Naive thymus-derived CD8-positive, alpha-beta T cell (primary cell): ENCODE measurements around the gene PRKG1. TPM values are rescaled to one million over a fixed set of nuclear protein-coding genes. Genes with fewer than 3 reads are reported as not detected.

Source experiments
- ATAC-seq, 2 donors: fragments of 150-1000 bp; cut with Tn5 transposase in 1 of 2; sonication (Bioruptor Pico), chemical (Tn5 transposase) in 1 of 2; 1 replicate in 1 of 2; 2 replicates in 1 of 2; pipeline ENCODE4 v1.10.0; 2021; ENCODE audit warnings: mild to moderate bottlenecking in 2 of 2, moderate library complexity in 2 of 2
- POLR2A ChIA-PET: fragments of 350-600 bp; sonication (Branson Sonifier 250); formaldehyde crosslinking; loops from one replicate; lab custom pipeline; 2021; ENCODE audit warnings: antibody characterized with exemption; lab: Charles Lee
- DNase-seq, 10 donors: peaks; one replicate each; pipeline versions ENCODE4 v3.0.0 to v3.0.0-alpha.2; 2020 to 2022
- H3K27ac Mint-ChIP-seq, 10 donors: one replicate each; pipeline ENCODE4 v1.8.0; 2020 to 2022; ENCODE audit warnings: mild to moderate bottlenecking in 10 of 10, mixed read lengths in 10 of 10, moderate library complexity in 4 of 10, inconsistent platforms in 1 of 10
- H3K27me3 Mint-ChIP-seq, 5 donors: one replicate each; pipeline ENCODE4 v1.8.0; 2021 to 2022; ENCODE audit warnings: mixed read lengths in 5 of 5
- H3K36me3 Mint-ChIP-seq, 3 donors: one replicate each; pipeline ENCODE4 v1.8.0; 2020 to 2022; ENCODE audit warnings: mixed read lengths in 3 of 3, mild to moderate bottlenecking in 2 of 3, inconsistent platforms in 1 of 3
- H3K4me1 Mint-ChIP-seq, 4 donors: one replicate each; pipeline ENCODE4 v1.8.0; 2021 to 2022; ENCODE audit warnings: mixed read lengths in 4 of 4
- H3K4me3 Mint-ChIP-seq, 10 donors: one replicate each; pipeline ENCODE4 v1.8.0; 2020 to 2022; ENCODE audit warnings: mild to moderate bottlenecking in 10 of 10, mixed read lengths in 10 of 10, moderate library complexity in 6 of 10, inconsistent platforms in 1 of 10
- H3K9me3 Mint-ChIP-seq, 9 donors: one replicate each; pipeline ENCODE4 v1.8.0; 2020 to 2022; ENCODE audit warnings: mixed read lengths in 9 of 9, mild to moderate bottlenecking in 3 of 9, inconsistent platforms in 1 of 9, moderate library complexity in 1 of 9
- polyA plus RNA-seq, 3 donors: library from polyadenylated mRNA; unstranded; fragments of 300-500 nt; fragmentation: Illumina TruSeq; gene quantifications; one replicate each; pipeline ENCODE4 v1.2.3, GENCODE V29; 2021
- total RNA-seq, 8 experiments: library from RNA in 2 of 8; stranded (reverse) in 2 of 8; gene quantifications; one replicate each; pipeline ENCODE4 v1.2.3 and lab custom pipeline; 2021 to 2026

PRKG1 gene
- not detected for total RNA-seq
- not detected for polyA plus RNA-seq
- 0 to 0.34 (median 0) reads per million in 6 experiments for total RNA-seq (lab: John Stamatoyannopoulos, UW)

DNA sequence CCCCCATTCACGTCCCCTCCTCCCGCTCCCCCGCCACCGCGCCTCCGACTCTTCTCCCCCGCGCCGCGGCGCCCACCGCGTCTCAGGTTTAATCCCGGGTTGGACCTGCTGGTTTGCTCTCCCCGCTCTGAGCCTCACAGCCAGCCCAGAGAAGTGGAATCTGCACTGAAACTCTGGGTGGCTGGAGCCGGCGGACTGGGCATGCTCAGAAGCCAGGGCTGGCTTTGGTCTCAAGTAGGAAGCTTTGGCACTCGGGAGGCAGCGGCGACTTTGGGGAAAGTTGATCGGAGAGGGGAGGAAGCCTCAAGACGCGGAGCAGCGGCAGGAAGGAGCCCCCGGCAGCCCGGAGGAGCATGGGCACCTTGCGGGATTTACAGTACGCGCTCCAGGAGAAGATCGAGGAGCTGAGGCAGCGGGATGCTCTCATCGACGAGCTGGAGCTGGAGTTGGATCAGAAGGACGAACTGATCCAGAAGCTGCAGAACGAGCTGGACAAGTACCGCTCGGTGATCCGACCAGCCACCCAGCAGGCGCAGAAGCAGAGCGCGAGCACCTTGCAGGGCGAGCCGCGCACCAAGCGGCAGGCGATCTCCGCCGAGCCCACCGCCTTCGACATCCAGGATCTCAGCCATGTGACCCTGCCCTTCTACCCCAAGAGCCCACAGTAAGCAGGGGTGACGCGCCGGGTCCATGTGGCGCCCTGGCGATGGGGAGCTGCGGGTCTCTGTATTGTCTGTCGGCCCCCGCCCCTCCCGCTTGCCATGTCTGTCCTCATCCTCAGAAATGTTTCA lies at the start of gene PRKG1:
Gene PRKG1 (plus strand): TSS at position 250 of the 791 bp plus-strand sequence.
- H3K4me1 Mint-ChIP-seq, result peaks cover 6 to 19% (median 14%) of the 10 kb centered on the region in 4 donors
- H3K27me3 Mint-ChIP-seq, result peaks cover 23 to 68% (median 43%) of the 10 kb centered on the region in 5 donors
- H3K4me3 Mint-ChIP-seq, result peak within 1 kb of the TSS; percentile 31 to 77 (median 67)
- peaks cover 0 to 6% (median 0%) of the 10 kb centered on the region in 9 donors for H3K9me3 Mint-ChIP-seq
- DNase-seq, result no peak
- peaks cover 0 to 1% (median 0%) of the 10 kb centered on the region in 3 donors for H3K36me3 Mint-ChIP-seq
- H3K27ac Mint-ChIP-seq, result peak within 1 kb of the TSS in 2 of 10 donors; percentile 10 to 69
- no peak for ATAC-seq
- POLR2A ChIA-PET, result no interaction called here

DNA sequence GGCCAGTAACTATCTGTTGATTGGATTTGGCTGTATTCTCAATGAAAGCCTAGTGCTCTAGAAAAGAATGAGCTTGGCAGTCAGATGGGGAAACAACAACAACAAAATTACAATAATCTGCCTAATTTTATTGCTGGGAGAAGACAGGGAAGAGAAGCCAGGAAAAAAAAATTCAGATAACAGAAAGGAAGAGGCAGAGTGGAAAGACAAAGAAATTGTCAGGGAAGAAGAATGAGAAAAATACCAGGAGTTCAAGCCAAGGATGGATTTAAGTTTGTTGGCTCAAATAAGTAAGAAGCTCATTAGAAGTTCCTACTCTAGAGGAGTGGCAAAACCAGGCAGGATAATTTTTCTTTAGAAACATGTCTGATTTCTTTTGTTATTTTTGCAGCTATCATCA lies 45.9 kb upstream of the PRKG1 start:
- H3K36me3 Mint-ChIP-seq, result no peaks in the 10 kb centered on the region
- H3K9me3 Mint-ChIP-seq, result no peaks in the 10 kb centered on the region
- H3K4me3 Mint-ChIP-seq, result no peak overlapping the region

DNA sequence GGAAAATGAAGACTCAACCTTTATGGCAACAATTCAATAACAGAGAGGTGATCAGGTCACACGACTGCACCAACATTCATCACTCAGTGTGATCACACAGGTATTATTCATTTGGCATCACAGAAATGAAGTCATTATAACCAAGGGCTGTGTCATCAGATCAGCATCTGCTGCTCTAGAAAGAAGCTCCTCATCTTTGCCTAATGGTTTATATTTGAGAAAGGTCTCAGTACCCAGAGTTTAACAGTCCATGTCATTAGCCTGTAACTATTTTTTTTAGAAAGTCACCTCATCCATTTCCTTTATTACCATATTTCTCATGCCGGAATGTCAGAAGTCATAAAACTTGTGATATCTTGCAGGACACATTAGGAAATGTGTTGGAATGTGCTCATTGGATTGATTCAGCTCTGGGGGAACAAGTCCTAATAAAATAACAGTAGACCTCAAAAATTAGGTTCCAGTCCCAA lies 45.1 kb upstream of the PRKG1 start:
- Mint-ChIP-seq H3K4me3 (no peak overlapping the region), H3K27me3 (peaks cover 0 to 16% (median 6%) of the 10 kb centered on the region in 5 donors), H3K27ac (no peak overlapping the region), H3K36me3 (no peaks in the 10 kb centered on the region), H3K4me1 (no peaks in the 10 kb centered on the region), H3K9me3 (no peaks in the 10 kb centered on the region)
- POLR2A ChIA-PET, result no interaction called here
- DNase-seq, result no peak
- ATAC-seq, result no peak

More for the DNA sequence above, 45.9 kb upstream of the PRKG1 start:
- Mint-ChIP-seq H3K27ac (no peak overlapping the region), H3K27me3 (peaks cover 0 to 14% (median 6%) of the 10 kb centered on the region in 5 donors), H3K4me1 (no peaks in the 10 kb centered on the region)
- no peak for DNase-seq
- POLR2A ChIA-PET, result no interaction called here
- no peak for ATAC-seq

DNA sequence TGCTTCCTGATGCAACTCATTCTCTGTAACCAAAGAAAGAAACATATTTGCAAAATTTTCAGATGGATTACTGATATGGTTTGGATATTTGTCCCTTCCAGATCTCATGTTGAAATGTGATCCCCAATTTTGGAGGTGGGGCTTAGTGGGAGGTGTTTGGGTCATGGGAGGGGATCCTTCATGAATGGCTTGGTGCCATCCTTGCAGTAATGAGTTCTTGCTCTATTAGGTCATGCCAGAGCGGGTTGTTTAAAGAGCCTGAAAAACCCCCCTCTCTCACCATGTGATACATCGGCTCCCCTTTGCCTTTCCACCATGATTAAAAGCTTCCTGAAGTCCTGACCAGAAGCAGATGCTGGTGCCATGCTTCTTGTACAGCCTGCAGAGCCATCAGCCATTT lies 43.8 kb upstream of the PRKG1 start:
- no peaks in the 10 kb centered on the region for H3K4me1 Mint-ChIP-seq
- H3K4me3 Mint-ChIP-seq, result no peak overlapping the region
- H3K27me3 Mint-ChIP-seq, result peaks cover 0 to 14% (median 6%) of the 10 kb centered on the region in 5 donors
- H3K9me3 Mint-ChIP-seq, result no peaks in the 10 kb centered on the region
- ATAC-seq, result no peak
- H3K27ac Mint-ChIP-seq, result no peak overlapping the region
- no peaks in the 10 kb centered on the region for H3K36me3 Mint-ChIP-seq
- POLR2A ChIA-PET, result no interaction called here
- no peak for DNase-seq

DNA sequence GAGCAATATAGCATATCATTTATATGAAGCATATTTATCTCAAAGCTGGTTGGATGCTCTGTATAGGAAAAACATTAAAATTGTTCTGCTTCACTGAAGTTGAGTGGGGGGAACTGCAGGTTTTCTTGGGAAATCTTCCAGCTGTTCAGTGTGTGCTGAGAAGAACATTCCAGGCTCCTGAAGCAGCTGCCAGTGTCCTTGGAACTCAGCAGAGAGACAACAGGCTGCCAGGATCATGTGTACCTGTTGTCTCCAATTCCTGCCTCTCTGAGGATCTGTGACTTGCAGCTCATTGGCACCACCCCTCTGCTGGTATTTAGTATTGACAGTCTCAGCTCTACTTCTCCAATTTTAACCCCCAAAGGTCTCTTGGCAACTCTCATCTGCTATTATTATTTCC lies 42.3 kb upstream of the PRKG1 start:
- H3K4me3 Mint-ChIP-seq, result no peak overlapping the region
- peaks cover 0 to 10% (median 3%) of the 10 kb centered on the region in 5 donors for H3K27me3 Mint-ChIP-seq
- H3K9me3 Mint-ChIP-seq, result no peaks in the 10 kb centered on the region
- POLR2A ChIA-PET, result no interaction called here
- ATAC-seq (no peak), DNase-seq (no peak)
- no peaks in the 10 kb centered on the region for H3K36me3 Mint-ChIP-seq
- no peaks in the 10 kb centered on the region for H3K4me1 Mint-ChIP-seq
- H3K27ac Mint-ChIP-seq, result no peak overlapping the region

DNA sequence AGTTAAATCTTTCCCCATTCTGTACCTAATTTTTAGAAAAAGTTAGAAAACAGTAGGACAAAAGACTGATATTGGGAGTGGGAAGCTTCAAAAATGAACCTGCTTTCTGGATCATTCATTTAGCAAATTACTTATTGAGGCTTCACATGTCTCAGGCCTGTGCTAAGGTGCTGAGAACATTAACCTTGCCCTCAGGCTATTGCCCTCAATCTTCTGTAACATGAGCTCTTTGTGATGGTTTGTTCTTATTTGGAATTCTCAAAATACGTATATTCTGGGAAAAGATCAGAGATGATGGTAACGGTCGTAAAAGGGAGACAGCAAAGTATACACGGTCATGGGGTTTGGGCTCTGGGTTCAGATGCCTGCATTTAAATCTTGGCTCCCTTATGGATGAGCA lies 39.5 kb upstream of the PRKG1 start:
- H3K27me3 Mint-ChIP-seq, result peaks cover 0 to 10% (median 2%) of the 10 kb centered on the region in 5 donors
- POLR2A ChIA-PET, result no interaction called here
- no peaks in the 10 kb centered on the region for H3K9me3 Mint-ChIP-seq
- H3K4me3 Mint-ChIP-seq, result no peak overlapping the region
- ATAC-seq (no peak), DNase-seq (no peak)
- H3K27ac Mint-ChIP-seq, result no peak overlapping the region
- no peaks in the 10 kb centered on the region for H3K36me3 Mint-ChIP-seq
- no peaks in the 10 kb centered on the region for H3K4me1 Mint-ChIP-seq

DNA sequence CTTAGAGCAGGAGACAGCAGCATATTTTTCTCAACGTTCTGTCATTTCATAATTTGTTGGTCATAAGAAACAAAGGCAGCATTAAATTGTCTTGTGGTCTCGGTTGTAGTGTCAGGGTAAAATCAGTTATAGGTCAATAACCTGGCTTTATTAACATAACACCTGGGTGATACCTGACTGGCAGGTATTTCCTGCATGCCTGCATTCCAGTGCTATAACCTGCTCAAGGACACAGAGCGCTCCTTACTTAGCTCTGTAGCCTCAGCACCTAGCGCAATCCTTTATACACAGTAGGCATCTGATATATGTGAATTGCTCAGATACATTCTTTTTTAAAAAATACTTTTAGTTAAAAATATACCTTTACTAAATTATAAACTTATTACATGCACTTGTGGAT lies 38.9 kb upstream of the PRKG1 start:
- H3K4me1 Mint-ChIP-seq, result no peaks in the 10 kb centered on the region
- no peak for DNase-seq
- no peak for ATAC-seq
- H3K4me3 Mint-ChIP-seq, result no peak overlapping the region
- no peak overlapping the region for H3K27ac Mint-ChIP-seq
- peaks cover 0 to 10% (median 2%) of the 10 kb centered on the region in 5 donors for H3K27me3 Mint-ChIP-seq
- no peaks in the 10 kb centered on the region for H3K9me3 Mint-ChIP-seq
- POLR2A ChIA-PET, result no interaction called here
- no peaks in the 10 kb centered on the region for H3K36me3 Mint-ChIP-seq

DNA sequence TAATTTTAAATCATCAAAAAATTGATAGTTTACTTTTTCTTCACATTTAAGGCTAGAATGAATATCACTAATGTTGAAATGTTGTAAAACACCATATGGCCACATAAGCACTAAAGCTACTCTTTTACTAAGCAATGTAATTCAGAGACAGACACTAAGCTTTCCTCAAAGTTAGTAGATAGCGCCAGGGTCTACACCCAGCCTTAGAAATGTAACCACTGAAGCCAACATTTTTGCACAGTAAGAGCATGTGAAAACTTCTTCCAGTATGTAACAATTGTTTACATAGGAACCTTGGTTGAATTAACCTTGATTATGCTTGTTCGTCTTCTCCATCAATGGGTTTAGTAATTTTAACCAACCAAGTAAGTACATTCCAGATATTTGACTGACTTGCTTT lies 28.4 kb upstream of the PRKG1 start:
- no peaks in the 10 kb centered on the region for H3K36me3 Mint-ChIP-seq
- POLR2A ChIA-PET, result no interaction called here
- H3K9me3 Mint-ChIP-seq, result peaks cover 0 to 3% (median 0%) of the 10 kb centered on the region in 9 donors
- ATAC-seq (no peak), DNase-seq (no peak)
- no peaks in the 10 kb centered on the region for H3K4me1 Mint-ChIP-seq
- H3K27ac Mint-ChIP-seq, result no peak overlapping the region
- H3K27me3 Mint-ChIP-seq, result peaks cover 0 to 9% (median 3%) of the 10 kb centered on the region in 5 donors
- no peak overlapping the region for H3K4me3 Mint-ChIP-seq

DNA sequence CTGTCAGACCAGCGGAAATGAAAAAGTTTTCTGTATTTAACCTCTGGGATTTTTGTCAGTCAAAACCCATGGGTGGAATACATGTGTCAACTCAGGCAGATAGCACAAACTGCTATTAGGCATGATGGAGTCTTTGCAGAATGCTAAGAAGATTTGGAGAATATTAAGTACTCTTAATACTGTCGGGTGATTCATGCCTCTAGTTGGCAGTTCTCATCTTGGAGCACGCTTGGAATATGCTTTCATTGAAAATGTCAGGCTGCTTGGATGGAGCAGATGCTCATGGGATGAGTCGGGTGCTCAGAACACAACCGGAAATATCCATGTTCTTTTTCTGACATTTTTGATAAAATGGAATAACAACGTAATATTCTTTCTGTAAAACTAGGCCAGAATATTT lies 27.6 kb upstream of the PRKG1 start:
- Mint-ChIP-seq H3K4me3 (no peak overlapping the region), H3K27me3 (peaks cover 0 to 9% (median 3%) of the 10 kb centered on the region in 5 donors), H3K9me3 (peaks cover 0 to 2% (median 0%) of the 10 kb centered on the region in 9 donors), H3K27ac (no peak overlapping the region), H3K4me1 (no peaks in the 10 kb centered on the region), H3K36me3 (no peaks in the 10 kb centered on the region)
- ATAC-seq, result no peak
- no peak for DNase-seq
- POLR2A ChIA-PET, result no interaction called here

DNA sequence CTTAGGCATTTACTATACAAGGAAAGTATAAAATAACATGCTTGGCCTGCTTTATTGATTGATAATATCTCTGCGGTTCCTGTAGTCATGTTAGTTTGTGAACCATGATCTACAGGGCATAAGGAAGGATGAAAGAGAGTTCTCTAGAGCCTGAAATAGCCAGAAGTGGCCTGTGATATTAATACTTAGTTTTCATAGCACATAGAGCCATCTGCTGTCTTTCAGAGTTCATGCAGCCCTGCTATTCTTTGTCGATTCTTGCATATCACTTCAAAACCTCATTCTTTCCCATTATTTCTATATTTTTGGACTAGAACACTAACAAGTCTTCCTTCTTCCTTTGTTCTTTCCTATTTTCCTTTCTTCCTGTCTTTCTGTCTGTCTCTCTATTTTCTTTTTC lies 26.4 kb upstream of the PRKG1 start:
- Mint-ChIP-seq H3K36me3 (no peaks in the 10 kb centered on the region), H3K9me3 (no peaks in the 10 kb centered on the region), H3K4me3 (no peak overlapping the region), H3K27me3 (peaks cover 0 to 4% (median 2%) of the 10 kb centered on the region in 5 donors), H3K4me1 (no peaks in the 10 kb centered on the region), H3K27ac (no peak overlapping the region)
- DNase-seq, result no peak
- POLR2A ChIA-PET, result no interaction called here
- no peak for ATAC-seq

DNA sequence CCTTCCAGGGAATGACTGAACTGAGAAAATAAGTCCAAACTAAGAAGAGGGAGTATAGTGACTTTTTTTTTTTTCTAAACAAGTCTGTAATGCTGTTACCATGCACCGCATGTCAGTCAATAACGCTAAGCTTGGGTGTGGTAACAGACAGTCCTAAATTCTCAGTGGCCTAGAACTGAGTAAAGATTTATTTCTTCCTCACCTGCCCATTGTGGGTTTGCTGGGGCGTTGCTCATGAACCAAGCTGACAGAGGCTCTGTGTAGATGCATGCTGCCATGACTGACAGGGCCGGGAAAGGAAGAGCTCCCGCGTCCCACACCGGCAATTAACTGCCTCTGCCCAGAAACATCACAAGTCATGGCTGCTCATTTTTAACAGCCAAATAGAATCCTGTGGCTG lies 25.5 kb upstream of the PRKG1 start:
- no peak overlapping the region for H3K4me3 Mint-ChIP-seq
- POLR2A ChIA-PET, result no interaction called here
- H3K27ac Mint-ChIP-seq, result no peak overlapping the region
- peaks cover 0 to 4% (median 2%) of the 10 kb centered on the region in 5 donors for H3K27me3 Mint-ChIP-seq
- DNase-seq (no peak), ATAC-seq (no peak)
- H3K36me3 Mint-ChIP-seq, result no peaks in the 10 kb centered on the region
- H3K9me3 Mint-ChIP-seq, result no peaks in the 10 kb centered on the region
- no peaks in the 10 kb centered on the region for H3K4me1 Mint-ChIP-seq

DNA sequence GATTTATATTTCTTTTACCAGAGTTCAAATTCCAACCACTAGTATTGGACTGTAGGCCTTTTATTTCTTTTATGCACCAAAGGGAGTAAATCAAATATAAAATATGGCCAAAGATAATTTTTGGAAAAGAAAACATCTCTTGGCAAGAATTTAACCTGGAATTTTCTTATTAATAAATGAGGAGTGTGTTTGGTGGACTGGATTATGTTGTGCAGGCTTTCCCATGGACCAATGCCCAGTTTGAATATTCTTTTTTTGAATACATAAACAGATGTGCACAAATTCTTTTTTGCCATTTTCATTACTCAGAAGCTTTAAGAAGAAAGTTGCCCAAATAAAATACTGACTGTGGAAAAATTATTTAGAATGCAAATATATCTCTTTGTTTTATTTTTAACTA lies 22.1 kb upstream of the PRKG1 start:
- ATAC-seq (no peak), DNase-seq (no peak)
- Mint-ChIP-seq H3K9me3 (peaks cover 0 to 2% (median 0%) of the 10 kb centered on the region in 9 donors), H3K27me3 (peaks cover 0 to 5% (median 3%) of the 10 kb centered on the region in 5 donors), H3K4me3 (no peak overlapping the region), H3K27ac (no peak overlapping the region), H3K36me3 (no peaks in the 10 kb centered on the region), H3K4me1 (no peaks in the 10 kb centered on the region)
- POLR2A ChIA-PET, result no interaction called here

DNA sequence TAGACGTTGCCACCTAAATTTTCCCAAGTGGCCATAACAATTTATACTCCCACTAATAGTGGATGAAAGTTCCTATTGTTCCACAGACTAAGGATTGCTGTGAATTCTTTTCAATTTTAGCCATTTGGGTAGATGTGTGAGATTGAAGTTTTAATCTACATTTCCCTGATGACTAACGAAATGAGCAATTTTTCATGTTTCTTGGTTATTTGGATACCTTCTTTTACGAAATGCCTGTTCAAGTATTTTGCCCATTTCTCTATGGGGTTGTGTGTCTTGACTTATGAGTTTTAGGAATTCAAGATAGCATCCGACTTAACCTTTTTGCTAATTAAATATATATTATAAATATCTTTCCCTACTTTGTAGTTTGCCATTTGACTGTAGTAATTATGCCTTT lies 16.4 kb upstream of the PRKG1 start:
- ATAC-seq (no peak), DNase-seq (no peak)
- POLR2A ChIA-PET, result no interaction called here
- Mint-ChIP-seq H3K36me3 (no peaks in the 10 kb centered on the region), H3K9me3 (peaks cover 0 to 9% (median 0%) of the 10 kb centered on the region in 9 donors), H3K4me1 (no peaks in the 10 kb centered on the region), H3K27ac (no peak overlapping the region), H3K4me3 (no peak overlapping the region), H3K27me3 (peaks cover 0 to 4% (median 2%) of the 10 kb centered on the region in 5 donors)
